GM12892 (cell line): ENCODE measurements around the gene OPCML.

Source experiments
- POLR2A ChIP-seq: IDR thresholded peaks from 2 replicates; pipeline ENCODE4 v1.6.1; 2011; ENCODE audit warnings: low read depth, low read length, control low read depth
- POLR2AphosphoS5 ChIP-seq: IDR thresholded peaks from 2 replicates; pipeline ENCODE4 v1.6.1; 2011; ENCODE audit warnings: low read depth, low read length, control low read depth
- TAF1 ChIP-seq: IDR thresholded peaks from 2 replicates; pipeline ENCODE4 v1.6.1; 2011; ENCODE audit warnings: low read depth, mild to moderate bottlenecking, control low read depth, low read length, borderline replicate concordance

- TF ChIP-seq POLR2AphosphoS5: no peak
- no peak for TF ChIP-seq POLR2A
- no peak for TF ChIP-seq TAF1
Observed at GRCh38 chr11:132976115-132976514, 556.2 kb downstream of the OPCML start.
